Activated T-helper 1 cell treated with anti-CD3 and anti-CD28 coated beads, Interleukin-2, amount 50 U/mL, for 16 hours (primary cell): Measurements from ENCODE around the gene CD58.
"Not testable (repeated sequence)": the region's sequence is repeated elsewhere in the genome, so short reads cannot be mapped to it uniquely, and the experiment has no call there.

Experiments
- DNase-seq, 2 donors: peaks; one replicate each; pipeline ENCODE4 v3.0.0-alpha.2; 2020; ENCODE audit warnings: low read depth in 1 of 2, low spot score in 1 of 2

Gene CD58, protein sequence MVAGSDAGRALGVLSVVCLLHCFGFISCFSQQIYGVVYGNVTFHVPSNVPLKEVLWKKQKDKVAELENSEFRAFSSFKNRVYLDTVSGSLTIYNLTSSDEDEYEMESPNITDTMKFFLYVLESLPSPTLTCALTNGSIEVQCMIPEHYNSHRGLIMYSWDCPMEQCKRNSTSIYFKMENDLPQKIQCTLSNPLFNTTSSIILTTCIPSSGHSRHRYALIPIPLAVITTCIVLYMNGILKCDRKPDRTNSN

GRCh38 chr1:116570358-116571214 is at the start of gene CD58:
CD58 (minus strand) TSS chr1:116571026; CDS start chr1:116570972, 54 bp downstream.
- DNase-seq, result peak; percentile 59 to 75

DNA sequence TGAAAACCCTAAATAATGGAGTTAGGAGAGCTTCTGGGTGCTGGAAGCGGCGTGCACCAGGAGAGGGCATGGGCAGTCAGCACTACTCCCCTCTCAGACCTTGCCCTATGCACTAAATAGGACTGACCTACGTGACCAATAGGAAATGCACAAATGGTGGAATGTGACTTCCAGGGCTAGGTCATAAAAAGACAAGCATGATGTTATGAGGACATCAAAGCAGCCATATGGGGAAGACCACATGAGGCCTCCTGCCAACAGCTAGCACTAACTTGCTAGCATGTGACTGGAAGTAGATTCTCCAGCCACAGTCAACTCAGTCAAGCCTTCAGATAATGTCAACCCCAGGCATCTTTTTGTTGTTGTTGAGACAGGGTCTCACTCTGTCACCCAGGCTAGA is 49.6 kb upstream of the CD58 start:
- DNase-seq, result not testable (repeated sequence)

DNA sequence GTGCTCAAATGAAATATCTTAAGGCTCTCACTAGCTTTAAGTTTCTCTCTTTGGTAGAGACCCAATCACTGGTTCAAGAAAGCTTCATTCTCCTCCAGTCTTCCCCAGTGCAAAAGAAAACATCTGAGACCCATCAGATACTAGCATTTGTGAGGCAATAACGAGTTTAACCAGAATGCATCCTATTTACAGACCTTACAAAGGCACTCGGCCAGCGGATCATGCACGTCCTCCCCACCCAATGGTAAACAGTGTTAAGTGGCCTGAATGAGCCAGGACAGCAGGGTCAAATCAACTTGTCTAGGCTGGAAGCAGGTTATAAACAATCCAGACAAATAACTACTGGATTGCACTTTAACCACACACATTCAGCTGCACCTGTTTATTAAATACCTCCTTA is 48.3 kb upstream of the CD58 start:
- DNase-seq, result not testable (repeated sequence)

DNA sequence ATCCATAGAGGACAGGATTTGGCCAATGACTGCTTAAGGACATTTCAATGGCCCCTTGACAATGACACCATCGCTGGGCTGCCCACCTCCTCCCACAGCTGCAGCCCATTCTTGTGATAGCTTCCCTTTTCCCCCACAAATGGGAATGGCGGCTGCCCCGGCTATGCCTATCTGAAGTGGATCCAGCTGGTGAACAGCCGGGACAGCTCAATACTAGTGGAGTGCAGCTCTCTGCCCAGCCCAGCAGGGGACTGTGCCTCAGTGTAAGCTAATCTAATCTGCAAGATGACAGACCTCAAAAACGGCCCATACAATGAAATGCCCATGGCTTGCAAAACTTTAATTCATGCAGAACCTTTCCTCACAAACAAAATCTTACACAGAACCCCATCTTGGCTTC is 47.0 kb upstream of the CD58 start:
- DNase-seq, result not testable (repeated sequence)

- not testable (repeated sequence) for DNase-seq
Observed at GRCh38 chr1:116613825-116614224, 43.0 kb upstream of the CD58 start.

GRCh38 chr1:116609801-116610371 is 39.1 kb upstream of the CD58 start:
- DNase-seq, result not testable (repeated sequence)

DNA sequence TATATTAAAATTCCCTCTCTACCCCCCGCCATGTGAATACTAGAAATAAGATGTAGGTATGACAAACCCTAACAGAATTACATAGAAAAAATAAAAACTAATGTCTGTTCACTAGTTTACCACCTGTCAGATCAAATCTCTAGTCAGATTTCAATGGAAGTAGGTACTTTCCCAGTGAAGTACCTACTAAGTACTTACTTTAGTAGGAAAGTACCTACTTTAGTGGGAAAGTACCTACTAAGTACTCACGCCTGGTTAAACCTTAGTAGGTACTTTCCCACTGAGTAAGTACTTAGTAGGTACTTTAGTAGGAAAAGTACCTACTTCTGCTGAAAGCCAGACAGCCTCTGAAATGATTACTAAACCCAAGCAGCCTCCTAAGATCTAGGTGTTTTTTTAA is 38.0 kb upstream of the CD58 start:
- not testable (repeated sequence) for DNase-seq

- DNase-seq, result not testable (repeated sequence)
Observed at GRCh38 chr1:116608151-116608550, 37.3 kb upstream of the CD58 start.

DNA sequence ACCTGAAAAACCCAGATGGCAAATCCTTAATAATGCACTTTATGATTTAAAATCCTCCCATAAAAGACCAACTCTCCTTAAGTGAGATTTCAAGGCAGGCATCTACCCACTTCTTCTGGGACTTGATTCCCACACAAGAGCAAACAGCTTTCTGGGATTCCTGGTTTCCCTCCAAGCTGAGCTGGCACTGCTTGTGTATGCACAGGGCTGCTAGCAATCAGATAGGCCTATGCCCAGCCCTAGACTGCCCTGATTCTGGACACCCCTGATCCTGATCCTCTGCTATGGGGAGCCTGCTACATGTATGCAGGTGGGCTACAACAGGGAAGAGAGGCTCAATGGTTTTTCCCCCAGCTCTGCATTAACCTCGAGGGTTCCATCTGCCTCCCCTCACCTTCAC is 36.6 kb upstream of the CD58 start:
- not testable (repeated sequence) for DNase-seq

- DNase-seq, result not testable (repeated sequence)
Observed at GRCh38 chr1:116606067-116606466, 35.2 kb upstream of the CD58 start.

DNA sequence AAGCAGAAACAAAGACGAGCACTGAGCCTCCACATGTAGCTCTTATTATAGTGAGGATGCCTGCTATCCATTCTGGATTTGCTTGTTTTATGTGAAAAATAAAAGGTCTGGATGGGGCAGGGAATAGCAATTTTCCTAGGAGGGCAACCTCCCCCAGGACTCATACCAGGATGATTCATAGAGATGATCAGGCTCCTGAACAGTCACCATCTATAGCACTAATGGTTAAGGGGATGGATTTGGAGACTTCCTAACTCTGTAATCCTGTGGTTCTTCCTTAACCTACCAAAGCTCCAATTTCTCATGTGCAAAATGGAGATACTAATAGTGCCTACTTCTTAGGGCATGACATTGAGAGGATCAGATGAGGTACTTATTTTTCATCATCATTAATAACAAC is 34.5 kb upstream of the CD58 start:
- no peak for DNase-seq

- not testable (repeated sequence) for DNase-seq
Observed at GRCh38 chr1:116604408-116604807, 33.6 kb upstream of the CD58 start.

- not testable (repeated sequence) for DNase-seq
Observed at GRCh38 chr1:116603646-116604045, 32.8 kb upstream of the CD58 start.

DNA sequence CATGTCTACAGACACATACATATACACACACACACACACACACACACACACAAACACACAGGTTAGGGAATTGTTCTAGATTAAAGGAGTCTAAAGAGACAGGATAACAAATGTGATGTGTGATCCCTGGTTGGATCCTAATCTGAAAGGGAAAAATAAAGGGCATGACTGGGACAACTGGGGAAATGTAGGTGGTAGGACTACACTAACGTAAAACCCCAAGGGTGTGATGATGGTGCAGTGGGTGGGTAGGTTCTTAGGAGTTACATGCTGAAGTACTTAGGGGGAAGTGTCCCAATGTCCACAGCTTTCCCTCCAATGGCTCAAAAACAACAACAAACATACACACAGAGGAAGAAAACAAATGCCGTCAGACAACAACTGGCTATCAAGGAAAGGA is 28.5 kb upstream of the CD58 start:
- not testable (repeated sequence) for DNase-seq

DNA sequence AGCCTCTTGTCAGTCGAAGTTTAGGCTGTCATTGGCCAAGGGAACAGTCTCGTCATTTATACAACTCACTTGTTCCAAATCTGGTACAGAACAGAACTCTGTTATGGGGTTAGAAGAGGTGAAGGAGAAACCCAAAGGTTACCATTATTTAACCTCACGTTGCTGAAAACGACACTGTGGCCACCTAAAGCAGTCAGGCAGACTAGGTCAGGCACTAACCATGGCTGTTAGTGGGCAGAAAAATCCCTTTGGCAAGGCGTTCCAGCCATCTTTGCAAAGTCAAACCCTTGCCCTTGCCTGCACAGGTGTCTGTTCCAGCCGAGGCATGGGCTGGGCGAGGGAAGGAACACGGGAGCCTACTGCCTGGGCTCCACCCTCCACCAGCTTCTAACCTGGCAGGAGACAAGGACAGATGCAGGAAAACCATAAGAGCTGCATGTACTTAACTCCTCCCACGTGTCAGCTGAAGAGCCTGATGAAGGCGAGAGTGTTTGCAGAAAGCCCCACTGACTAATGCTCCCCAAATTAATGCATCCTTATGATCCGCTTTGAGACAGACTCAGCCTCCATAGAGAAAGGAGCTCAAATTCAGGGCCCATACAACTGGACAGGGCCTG is 27.7 kb upstream of the CD58 start:
- DNase-seq, result not testable (repeated sequence)

DNA sequence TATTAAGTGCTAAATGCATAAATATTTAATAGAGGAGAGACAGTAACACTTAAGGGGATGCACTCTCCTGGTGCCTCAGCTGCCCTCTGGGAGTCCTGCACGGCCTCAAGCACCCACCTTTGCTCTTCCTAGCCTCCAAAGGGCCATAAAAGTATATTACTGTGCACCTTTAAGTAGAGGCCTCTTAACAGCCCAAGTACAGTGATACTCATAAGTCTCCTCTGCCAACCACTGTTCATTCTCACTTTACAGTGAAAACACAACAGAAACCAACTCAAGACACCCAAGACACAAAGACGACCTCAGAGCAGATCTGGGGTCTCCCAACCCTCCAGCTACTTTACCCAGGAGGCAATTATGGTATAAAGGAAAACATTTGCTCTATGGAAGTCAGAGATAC is 26.6 kb upstream of the CD58 start:
- DNase-seq, result not testable (repeated sequence)

GRCh38 chr1:116596742-116597307 is 26.0 kb upstream of the CD58 start:
- not testable (repeated sequence) for DNase-seq

- DNase-seq, result not testable (repeated sequence)
Observed at GRCh38 chr1:116595946-116596741, 25.3 kb upstream of the CD58 start.

DNA sequence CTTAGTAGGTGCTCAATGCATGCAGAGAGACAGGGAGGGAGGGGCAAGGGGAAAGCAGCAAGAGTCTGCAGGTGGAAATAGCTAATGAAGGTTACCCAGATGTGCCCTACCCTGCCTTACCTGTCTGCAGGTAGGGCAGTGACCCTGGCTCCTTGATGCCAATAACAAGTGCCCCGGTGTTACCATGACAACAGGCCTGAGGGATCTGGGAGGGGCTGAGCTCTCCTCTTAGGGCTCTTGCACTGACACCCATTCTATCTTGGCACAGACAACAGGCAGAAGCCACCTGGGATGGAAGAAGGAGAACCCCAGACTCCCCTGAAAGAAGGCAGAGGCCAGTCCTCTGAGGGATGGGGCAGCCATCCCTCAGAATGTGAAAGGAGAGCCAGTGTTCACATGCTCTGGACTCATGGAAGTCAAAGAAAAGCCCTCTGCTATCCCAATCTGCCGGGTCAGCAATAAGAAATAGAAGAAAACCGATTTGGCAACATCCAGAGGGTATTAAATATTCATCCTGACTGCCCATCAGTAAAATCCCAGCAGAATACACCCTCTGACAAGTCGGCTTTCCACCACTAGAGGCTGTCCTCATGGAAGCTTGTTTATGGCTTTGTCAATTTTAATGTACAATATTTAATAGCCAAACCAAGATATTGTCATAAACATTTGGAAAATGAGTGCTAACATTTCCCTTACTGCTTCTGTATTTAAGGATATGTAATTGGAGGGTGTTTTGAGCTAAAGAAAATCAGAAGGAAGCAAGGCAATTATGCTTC is 24.4 kb upstream of the CD58 start:
- DNase-seq, result not testable (repeated sequence)

DNA sequence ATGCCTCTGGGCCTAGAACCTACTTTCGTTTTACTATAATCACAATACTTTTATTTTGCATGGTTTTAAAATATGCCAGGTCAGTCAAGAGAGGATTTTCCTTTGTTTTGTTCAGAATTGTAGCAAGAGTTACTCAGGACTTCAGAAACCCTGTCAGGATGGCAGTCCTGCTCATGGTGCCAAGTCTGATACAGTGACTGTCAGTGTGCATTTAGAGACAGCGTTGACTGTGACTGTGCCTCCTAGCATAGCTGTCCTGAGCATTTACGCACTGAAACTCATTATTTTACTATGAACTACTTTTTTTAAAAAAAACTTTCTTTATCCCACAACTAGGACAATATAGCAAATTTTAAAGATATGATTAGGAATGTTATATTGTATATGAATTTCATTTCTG is 23.2 kb upstream of the CD58 start:
- DNase-seq, result not testable (repeated sequence)
